Right atrium auricular region (tissue), 2 donors: ENCODE measurements around the gene TAS2R10. TPM values are rescaled to one million over a fixed set of nuclear protein-coding genes. Genes with fewer than 3 reads are reported as not detected.

Experiments used
- DNase-seq: peaks from one replicate; pipeline ENCODE4 v3.0.0-alpha.2; 2019; ENCODE audit warnings: low spot score
- H3K27ac ChIP-seq, 2 donors: fragments of 200-600 bp; sonication (generic); 1 replicate in 1 of 2; 2 replicates in 1 of 2; pipeline ENCODE4 v1.5.1; 2016 to 2019
- H3K27me3 ChIP-seq, 2 donors: fragments of 200-600 bp; sonication (generic); one replicate each; pipeline versions ENCODE4 v1.5.1 to v1.6.0; 2017 to 2019
- H3K36me3 ChIP-seq: fragments of 200-600 bp; sonication (generic); one replicate; pipeline ENCODE4 v1.5.1; 2016
- H3K4me1 ChIP-seq, 2 donors: fragments of 200-600 bp; sonication (generic); one replicate each; pipeline versions ENCODE4 v1.5.1 to v1.6.0; 2017 to 2019
- H3K4me3 ChIP-seq, 2 donors: fragments of 200-600 bp; sonication (generic); 1 replicate in 1 of 2; 2 replicates in 1 of 2; pipeline ENCODE4 v1.5.1; 2017 to 2019; ENCODE audit warnings: mild to moderate bottlenecking in 1 of 2, moderate library complexity in 1 of 2
- H3K9me3 ChIP-seq, 2 donors: fragments of 200-600 bp; sonication (generic); one replicate each; pipeline ENCODE4 v1.5.1; 2019
- CTCF ChIP-seq, 2 donors: fragments of 200-600 bp; sonication (generic); IDR thresholded peaks; one replicate each; pipeline ENCODE4 v1.5.1; 2019; ENCODE audit warnings: antibody characterized with exemption in 2 of 2
- total RNA-seq, 2 donors: library from RNA; depleted of rRNA; stranded (reverse); fragments of >200 nt; gene quantifications; one replicate each; pipeline ENCODE4 v1.1.0, GENCODE V29; 2016

The TAS2R10 gene
- total RNA-seq, 2 donors from 2014 or later: not detected

GRCh38 chr12:10855807-10856206, 29.6 kb upstream of the TAS2R10 start:
- H3K9me3 ChIP-seq: peaks cover 0 to 5% of the 10 kb centered on the region in 2 donors
- H3K36me3 ChIP-seq: peaks cover 14% of the 10 kb centered on the region
- H3K4me1 ChIP-seq: no peaks in the 10 kb centered on the region
- no peak overlapping the region for H3K4me3 ChIP-seq
- no peak for DNase-seq
- TF ChIP-seq CTCF (IDR thresholded peaks at IDR 0.05): no peak
- H3K27ac ChIP-seq: no peak overlapping the region
- no peaks in the 10 kb centered on the region for H3K27me3 ChIP-seq

GRCh38 chr12:10853776-10854175, 27.6 kb upstream of the TAS2R10 start:
- Histone ChIP-seq H3K27ac (no peak overlapping the region), H3K27me3 (no peaks in the 10 kb centered on the region), H3K9me3 (peaks cover 0 to 5% of the 10 kb centered on the region in 2 donors), H3K4me3 (no peak overlapping the region), H3K4me1 (no peaks in the 10 kb centered on the region), H3K36me3 (peaks cover 12% of the 10 kb centered on the region)
- DNase-seq: no peak
- no peak for TF ChIP-seq CTCF (IDR thresholded peaks at IDR 0.05)

- Histone ChIP-seq H3K4me3 (no peak overlapping the region), H3K36me3 (peaks cover 6% of the 10 kb centered on the region), H3K27ac (no peak overlapping the region), H3K27me3 (no peaks in the 10 kb centered on the region), H3K9me3 (peaks cover 0 to 5% of the 10 kb centered on the region in 2 donors), H3K4me1 (no peaks in the 10 kb centered on the region)
- DNase-seq: no peak
- no peak for TF ChIP-seq CTCF (IDR thresholded peaks at IDR 0.05)
Observed at GRCh38 chr12:10851243-10851858, 25.2 kb upstream of the TAS2R10 start.

- no peak within 1 kb of the TSS for H3K27ac ChIP-seq
- no peak within 1 kb of the TSS for H3K4me3 ChIP-seq
- H3K36me3 ChIP-seq: no peaks in the 10 kb centered on the region
- H3K9me3 ChIP-seq: no peaks in the 10 kb centered on the region
- DNase-seq: no peak
- TF ChIP-seq CTCF (IDR thresholded peaks at IDR 0.05): no peak
- no peaks in the 10 kb centered on the region for H3K27me3 ChIP-seq
- no peaks in the 10 kb centered on the region for H3K4me1 ChIP-seq
Observed at GRCh38 chr12:10849425-10849878, 23.3 kb upstream of the TAS2R10 start, which contains the start of gene PRR4. PRR4 (minus strand) TSS chr12:10849475; CDS start chr12:10849437, 38 bp downstream.

GRCh38 chr12:10847744-10848143, 21.6 kb upstream of the TAS2R10 start:
- Histone ChIP-seq H3K27me3 (no peaks in the 10 kb centered on the region), H3K27ac (no peak overlapping the region), H3K36me3 (peaks cover 2% of the 10 kb centered on the region), H3K9me3 (no peaks in the 10 kb centered on the region), H3K4me1 (no peaks in the 10 kb centered on the region), H3K4me3 (no peak overlapping the region)
- TF ChIP-seq CTCF (IDR thresholded peaks at IDR 0.05): no peak
- no peak for DNase-seq

- Histone ChIP-seq H3K9me3 (no peaks in the 10 kb centered on the region), H3K36me3 (peaks cover 4% of the 10 kb centered on the region), H3K4me3 (no peak overlapping the region), H3K27me3 (no peaks in the 10 kb centered on the region), H3K4me1 (no peaks in the 10 kb centered on the region), H3K27ac (no peak overlapping the region)
- no peak for DNase-seq
- TF ChIP-seq CTCF (IDR thresholded peaks at IDR 0.05): no peak
Observed at GRCh38 chr12:10842862-10843261, 16.7 kb upstream of the TAS2R10 start.
